ENCODE data around the gene IRX4.

DNA sequence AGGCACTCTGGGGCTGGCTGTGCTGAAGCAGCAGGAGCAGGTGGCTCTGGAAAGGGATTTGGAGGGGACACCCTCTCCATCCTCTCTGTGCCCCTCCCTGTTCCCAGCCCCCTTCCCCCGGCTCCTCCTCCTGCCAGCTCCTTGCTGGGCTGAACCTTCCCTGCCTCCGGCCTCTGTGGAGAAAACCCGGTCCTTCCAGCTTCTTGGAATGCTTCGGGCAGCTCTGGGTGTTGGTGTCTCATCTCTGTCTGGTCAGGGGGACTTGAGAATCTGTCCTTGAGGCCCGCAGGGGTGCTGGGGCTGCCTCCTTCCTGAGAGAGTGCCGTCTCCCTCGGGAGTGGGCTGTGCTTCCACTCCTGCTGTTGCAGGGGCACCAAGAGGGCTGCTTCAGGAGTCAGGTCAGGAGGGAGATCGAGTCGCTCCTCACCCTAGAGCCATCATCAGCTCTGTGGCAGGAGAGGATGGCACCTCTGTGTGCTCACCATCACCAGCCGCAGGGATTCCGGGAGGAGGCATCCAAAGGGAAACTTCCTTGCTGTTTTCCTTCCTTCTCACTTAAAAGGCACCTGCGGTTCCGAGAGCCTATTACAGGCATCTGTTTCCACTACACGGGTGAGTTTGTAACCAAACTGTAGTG, 50.9 kb downstream of the IRX4 start:
- TF ChIP-seq POLR2AphosphoS5 (IDR thresholded peaks at IDR 0.05; ENCODE audit: low read depth) (no peak), EZH2 (IDR thresholded peaks at IDR 0.05; ENCODE audit: low read depth, unreplicated experiment) (no peak), JUNB (IDR thresholded peaks at IDR 0.05; ENCODE audit: unreplicated experiment) (no peak), EZH2phosphoT487 (IDR thresholded peaks at IDR 0.05; ENCODE audit: unreplicated experiment) (no peak), ZNF331 (CRISPR knock-in tag; IDR thresholded peaks at IDR 0.05; ENCODE audit: low read depth) (no peak), CREB1 (CRISPR knock-in tag; IDR thresholded peaks at IDR 0.05; ENCODE audit: low read depth) (no peak)
- TF ChIP-seq, protein P1, sequence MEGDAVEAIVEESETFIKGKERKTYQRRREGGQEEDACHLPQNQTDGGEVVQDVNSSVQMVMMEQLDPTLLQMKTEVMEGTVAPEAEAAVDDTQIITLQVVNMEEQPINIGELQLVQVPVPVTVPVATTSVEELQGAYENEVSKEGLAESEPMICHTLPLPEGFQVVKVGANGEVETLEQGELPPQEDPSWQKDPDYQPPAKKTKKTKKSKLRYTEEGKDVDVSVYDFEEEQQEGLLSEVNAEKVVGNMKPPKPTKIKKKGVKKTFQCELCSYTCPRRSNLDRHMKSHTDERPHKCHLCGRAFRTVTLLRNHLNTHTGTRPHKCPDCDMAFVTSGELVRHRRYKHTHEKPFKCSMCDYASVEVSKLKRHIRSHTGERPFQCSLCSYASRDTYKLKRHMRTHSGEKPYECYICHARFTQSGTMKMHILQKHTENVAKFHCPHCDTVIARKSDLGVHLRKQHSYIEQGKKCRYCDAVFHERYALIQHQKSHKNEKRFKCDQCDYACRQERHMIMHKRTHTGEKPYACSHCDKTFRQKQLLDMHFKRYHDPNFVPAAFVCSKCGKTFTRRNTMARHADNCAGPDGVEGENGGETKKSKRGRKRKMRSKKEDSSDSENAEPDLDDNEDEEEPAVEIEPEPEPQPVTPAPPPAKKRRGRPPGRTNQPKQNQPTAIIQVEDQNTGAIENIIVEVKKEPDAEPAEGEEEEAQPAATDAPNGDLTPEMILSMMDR (conservative IDR thresholded peaks at IDR 0.05; ENCODE audit: low read depth in 2 of 2), result no peak
- TF ChIP-seq, protein P2, sequence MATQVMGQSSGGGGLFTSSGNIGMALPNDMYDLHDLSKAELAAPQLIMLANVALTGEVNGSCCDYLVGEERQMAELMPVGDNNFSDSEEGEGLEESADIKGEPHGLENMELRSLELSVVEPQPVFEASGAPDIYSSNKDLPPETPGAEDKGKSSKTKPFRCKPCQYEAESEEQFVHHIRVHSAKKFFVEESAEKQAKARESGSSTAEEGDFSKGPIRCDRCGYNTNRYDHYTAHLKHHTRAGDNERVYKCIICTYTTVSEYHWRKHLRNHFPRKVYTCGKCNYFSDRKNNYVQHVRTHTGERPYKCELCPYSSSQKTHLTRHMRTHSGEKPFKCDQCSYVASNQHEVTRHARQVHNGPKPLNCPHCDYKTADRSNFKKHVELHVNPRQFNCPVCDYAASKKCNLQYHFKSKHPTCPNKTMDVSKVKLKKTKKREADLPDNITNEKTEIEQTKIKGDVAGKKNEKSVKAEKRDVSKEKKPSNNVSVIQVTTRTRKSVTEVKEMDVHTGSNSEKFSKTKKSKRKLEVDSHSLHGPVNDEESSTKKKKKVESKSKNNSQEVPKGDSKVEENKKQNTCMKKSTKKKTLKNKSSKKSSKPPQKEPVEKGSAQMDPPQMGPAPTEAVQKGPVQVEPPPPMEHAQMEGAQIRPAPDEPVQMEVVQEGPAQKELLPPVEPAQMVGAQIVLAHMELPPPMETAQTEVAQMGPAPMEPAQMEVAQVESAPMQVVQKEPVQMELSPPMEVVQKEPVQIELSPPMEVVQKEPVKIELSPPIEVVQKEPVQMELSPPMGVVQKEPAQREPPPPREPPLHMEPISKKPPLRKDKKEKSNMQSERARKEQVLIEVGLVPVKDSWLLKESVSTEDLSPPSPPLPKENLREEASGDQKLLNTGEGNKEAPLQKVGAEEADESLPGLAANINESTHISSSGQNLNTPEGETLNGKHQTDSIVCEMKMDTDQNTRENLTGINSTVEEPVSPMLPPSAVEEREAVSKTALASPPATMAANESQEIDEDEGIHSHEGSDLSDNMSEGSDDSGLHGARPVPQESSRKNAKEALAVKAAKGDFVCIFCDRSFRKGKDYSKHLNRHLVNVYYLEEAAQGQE (IDR thresholded peaks at IDR 0.05; ENCODE audit: unreplicated experiment), result no peak

Measured in GM23338 (cell line).